ENCODE data around the gene PROM2. TPM values are rescaled to one million over a fixed set of nuclear protein-coding genes. Genes with fewer than 3 reads are reported as not detected.

Gene PROM2
- total RNA-seq, 1 experiment from 2014 or later, result 129 TPM

DNA sequence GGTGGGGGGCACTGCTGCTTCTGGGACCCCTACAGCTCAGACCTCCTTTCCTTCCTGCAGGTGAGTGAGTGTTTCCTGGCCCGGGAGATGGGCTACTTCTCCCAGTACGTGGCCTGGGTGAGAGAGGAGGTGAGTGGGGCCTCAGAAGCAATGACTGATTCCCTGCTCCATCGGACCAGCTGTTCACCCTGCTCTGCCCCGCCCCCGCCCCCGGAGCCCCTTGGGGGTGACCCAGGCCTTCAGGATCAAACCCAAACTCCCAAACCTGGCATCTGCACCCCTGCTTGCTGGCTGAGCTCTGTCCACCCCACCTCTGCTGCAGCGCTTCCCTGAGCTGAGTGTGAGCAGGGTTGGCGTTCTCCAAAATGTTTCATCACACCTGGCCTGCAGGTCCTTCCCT, 13.1 kb downstream of the PROM2 start:
- H4K20me1 ChIP-seq (ENCODE audit: insufficient read depth), result peaks cover 18% of the 10 kb centered on the region; the same call in 1 of the 2 replicates
- peaks cover 59% of the 10 kb centered on the region for H3K36me3 ChIP-seq (ENCODE audit: low read depth)
- no peaks in the 10 kb centered on the region for H3K9me2 ChIP-seq (ENCODE audit: insufficient read depth)
- intact Hi-C loops (cut with micrococcal nuclease; ENCODE audit: unreplicated experiment), result no loop called here
- H3K4me2 ChIP-seq, result no peak overlapping the region
- ChIA-PET CTCF (interaction anchor here (0.6 kb wide), 1 partner anchor 28 kb away, joined by 12 read pairs; no protein-coding TSS in a partner anchor), POLR2A (ENCODE audit: unreplicated experiment) (no interaction called here)
- no peaks in the 10 kb centered on the region for H3K79me2 ChIP-seq (ENCODE audit: low read depth)
- DNase-seq, result no peak
- no TSS peak for BruUV-seq (replicated peaks)
- H3K4me1 ChIP-seq (replicated peaks; ENCODE audit: insufficient read depth), result peaks cover 14% of the 10 kb centered on the region
- no peak overlapping the region for H3K4me3 ChIP-seq
- H2AFZ ChIP-seq, result no peak overlapping the region
- H3K27ac ChIP-seq, result no peak overlapping the region
- H3K27me3 ChIP-seq (ENCODE audit: insufficient read depth, low read depth), result no peaks in the 10 kb centered on the region
- TF ChIP-seq EZH2 (IDR thresholded peaks at IDR 0.05; ENCODE audit: low read depth), result no peak
- TF ChIP-seq, protein P1, sequence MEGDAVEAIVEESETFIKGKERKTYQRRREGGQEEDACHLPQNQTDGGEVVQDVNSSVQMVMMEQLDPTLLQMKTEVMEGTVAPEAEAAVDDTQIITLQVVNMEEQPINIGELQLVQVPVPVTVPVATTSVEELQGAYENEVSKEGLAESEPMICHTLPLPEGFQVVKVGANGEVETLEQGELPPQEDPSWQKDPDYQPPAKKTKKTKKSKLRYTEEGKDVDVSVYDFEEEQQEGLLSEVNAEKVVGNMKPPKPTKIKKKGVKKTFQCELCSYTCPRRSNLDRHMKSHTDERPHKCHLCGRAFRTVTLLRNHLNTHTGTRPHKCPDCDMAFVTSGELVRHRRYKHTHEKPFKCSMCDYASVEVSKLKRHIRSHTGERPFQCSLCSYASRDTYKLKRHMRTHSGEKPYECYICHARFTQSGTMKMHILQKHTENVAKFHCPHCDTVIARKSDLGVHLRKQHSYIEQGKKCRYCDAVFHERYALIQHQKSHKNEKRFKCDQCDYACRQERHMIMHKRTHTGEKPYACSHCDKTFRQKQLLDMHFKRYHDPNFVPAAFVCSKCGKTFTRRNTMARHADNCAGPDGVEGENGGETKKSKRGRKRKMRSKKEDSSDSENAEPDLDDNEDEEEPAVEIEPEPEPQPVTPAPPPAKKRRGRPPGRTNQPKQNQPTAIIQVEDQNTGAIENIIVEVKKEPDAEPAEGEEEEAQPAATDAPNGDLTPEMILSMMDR (conservative IDR thresholded peaks at IDR 0.05), result no peak
- peaks cover 35% of the 10 kb centered on the region for H3F3A ChIP-seq (ENCODE audit: insufficient read depth, low read depth)
- H3K9me3 ChIP-seq (ENCODE audit: insufficient read depth, low read depth), result peaks cover 6% of the 10 kb centered on the region; the same call in 1 of the 2 replicates

GRCh38 chr2:95287806-95288205, 13.6 kb downstream of the PROM2 start:
- no TSS peak for BruUV-seq (replicated peaks)
- intact Hi-C loops (cut with micrococcal nuclease; ENCODE audit: unreplicated experiment), result no loop called here
- Histone ChIP-seq H3K27ac (no peak overlapping the region), H3K36me3 (ENCODE audit: low read depth) (peaks cover 54% of the 10 kb centered on the region), H3K4me1 (replicated peaks; ENCODE audit: insufficient read depth) (peaks cover 19% of the 10 kb centered on the region), H3K27me3 (ENCODE audit: insufficient read depth, low read depth) (no peaks in the 10 kb centered on the region), H2AFZ (no peak overlapping the region), H3K9me3 (ENCODE audit: insufficient read depth, low read depth) (peaks cover 6% of the 10 kb centered on the region; the same call in 1 of the 2 replicates), H3K4me2 (no peak overlapping the region), H3K9me2 (ENCODE audit: insufficient read depth) (no peaks in the 10 kb centered on the region), H3F3A (ENCODE audit: insufficient read depth, low read depth) (peaks cover 38% of the 10 kb centered on the region), H3K4me3 (no peak overlapping the region), H3K79me2 (ENCODE audit: low read depth) (no peaks in the 10 kb centered on the region), H4K20me1 (ENCODE audit: insufficient read depth) (peaks cover 21% of the 10 kb centered on the region)
- POLR2A ChIA-PET (ENCODE audit: unreplicated experiment), result interaction anchor here (0.5 kb wide), 1 partner anchor 10 kb away, joined by 4 read pairs; no protein-coding TSS in a partner anchor
- CTCF ChIA-PET, result interaction anchor here (0.6 kb wide), 1 partner anchor 28 kb away, joined by 12 read pairs; no protein-coding TSS in a partner anchor
- TF ChIP-seq, protein P1 (conservative IDR thresholded peaks at IDR 0.05), result no peak
- no peak for TF ChIP-seq EZH2 (IDR thresholded peaks at IDR 0.05; ENCODE audit: low read depth)
- DNase-seq, result no peak

- intact Hi-C loops (cut with micrococcal nuclease; ENCODE audit: unreplicated experiment), result no loop called here
- Histone ChIP-seq H3F3A (ENCODE audit: insufficient read depth, low read depth) (peaks cover 43% of the 10 kb centered on the region), H3K79me2 (ENCODE audit: low read depth) (no peaks in the 10 kb centered on the region), H3K4me3 (no peak overlapping the region), H3K9me3 (ENCODE audit: insufficient read depth, low read depth) (peaks cover 6% of the 10 kb centered on the region; the same call in 1 of the 2 replicates), H3K36me3 (ENCODE audit: low read depth) (peaks cover 44% of the 10 kb centered on the region; the same call in 1 of the 2 replicates), H3K27me3 (ENCODE audit: insufficient read depth, low read depth) (no peaks in the 10 kb centered on the region), H3K4me2 (no peak overlapping the region), H2AFZ (no peak overlapping the region), H3K9me2 (ENCODE audit: insufficient read depth) (no peaks in the 10 kb centered on the region), H4K20me1 (ENCODE audit: insufficient read depth) (peaks cover 11% of the 10 kb centered on the region), H3K27ac (no peak overlapping the region), H3K4me1 (replicated peaks; ENCODE audit: insufficient read depth) (peaks cover 29% of the 10 kb centered on the region)
- TF ChIP-seq, protein P1 (conservative IDR thresholded peaks at IDR 0.05), result peak; percentile 45
- TF ChIP-seq EZH2 (IDR thresholded peaks at IDR 0.05; ENCODE audit: low read depth), result no peak
- ChIA-PET POLR2A (ENCODE audit: unreplicated experiment) (no interaction called here), CTCF (no interaction called here)
- no TSS peak for BruUV-seq (replicated peaks)
- DNase-seq, result no peak
Measured at GRCh38 chr2:95289253-95289652, 15.0 kb downstream of the PROM2 start.
